Measurements from ENCODE around the gene AMOTL2. TPM values are rescaled to one million over a fixed set of nuclear protein-coding genes. Genes with fewer than 3 reads are reported as not detected.

AMOTL2 gene
- total and polyA plus RNA-seq, 2 experiments from 2014 or later: 17.9 to 102 TPM

- TF ChIP-seq ZNF462 (CRISPR knock-in tag; IDR thresholded peaks at IDR 0.05) (no peak), CTCF (conservative IDR thresholded peaks at IDR 0.05; ENCODE audit: low read depth in 2 of 2) (no peak), ZNF331 (CRISPR knock-in tag; IDR thresholded peaks at IDR 0.05; ENCODE audit: low read depth) (no peak), JUNB (IDR thresholded peaks at IDR 0.05; ENCODE audit: unreplicated experiment) (no peak), STAT1 (IDR thresholded peaks at IDR 0.05; ENCODE audit: unreplicated experiment) (no peak), ZNF114 (CRISPR knock-in tag; IDR thresholded peaks at IDR 0.05) (no peak), EZH2phosphoT487 (IDR thresholded peaks at IDR 0.05; ENCODE audit: unreplicated experiment) (no peak), NANOG (IDR thresholded peaks at IDR 0.05; ENCODE audit: borderline replicate concordance) (no peak), CREB1 (CRISPR knock-in tag; IDR thresholded peaks at IDR 0.05; ENCODE audit: low read depth) (no peak)
These were observed 23.4 kb downstream of the AMOTL2 start (continued) for GRCh38 chr3:134350861-134351311.
